ENCODE measurements around the gene UBL5.
A peak's percentile ranks its signal among the peaks of the same experiment; 100 is the strongest.
"Not testable (repeated sequence)": the region's sequence is repeated elsewhere in the genome, so short reads cannot be mapped to it uniquely, and the experiment has no call there.

Gene UBL5

DNA sequence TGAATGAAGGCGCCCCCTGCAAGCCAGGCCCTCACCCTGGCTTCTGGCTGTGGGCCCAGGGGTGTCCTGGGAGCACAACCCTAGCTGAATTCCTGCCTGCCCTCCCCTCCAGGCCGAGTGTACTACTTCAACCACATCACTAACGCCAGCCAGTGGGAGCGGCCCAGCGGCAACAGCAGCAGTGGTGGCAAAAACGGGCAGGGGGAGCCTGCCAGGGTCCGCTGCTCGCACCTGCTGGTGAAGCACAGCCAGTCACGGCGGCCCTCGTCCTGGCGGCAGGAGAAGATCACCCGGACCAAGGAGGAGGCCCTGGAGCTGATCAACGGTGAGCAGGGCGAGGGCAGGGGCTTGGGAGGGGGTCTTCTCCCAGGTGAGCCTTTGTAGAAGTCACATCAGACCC lies 10.6 kb downstream of the UBL5 start:
- Histone ChIP-seq H3K9ac (ENCODE audit: low read length) (no peak overlapping the region), H3K27me3 (ENCODE audit: control insufficient read depth, insufficient read depth, low read length) (no peaks in the 10 kb centered on the region), H3K4me1 (ENCODE audit: control insufficient read depth, insufficient read depth, low read length) (peaks cover 5% of the 10 kb centered on the region; the same call in 1 of the 2 replicates), H3K9me3 (ENCODE audit: control insufficient read depth, insufficient read depth, low read depth, low read length) (no peaks in the 10 kb centered on the region), H3K4me3 (ENCODE audit: low read depth, low read length) (no peak overlapping the region), H3K36me3 (ENCODE audit: control insufficient read depth, insufficient read depth, low read length) (peaks cover 51% of the 10 kb centered on the region), H3K27ac (ENCODE audit: low read depth, low read length) (no peak overlapping the region)

DNA sequence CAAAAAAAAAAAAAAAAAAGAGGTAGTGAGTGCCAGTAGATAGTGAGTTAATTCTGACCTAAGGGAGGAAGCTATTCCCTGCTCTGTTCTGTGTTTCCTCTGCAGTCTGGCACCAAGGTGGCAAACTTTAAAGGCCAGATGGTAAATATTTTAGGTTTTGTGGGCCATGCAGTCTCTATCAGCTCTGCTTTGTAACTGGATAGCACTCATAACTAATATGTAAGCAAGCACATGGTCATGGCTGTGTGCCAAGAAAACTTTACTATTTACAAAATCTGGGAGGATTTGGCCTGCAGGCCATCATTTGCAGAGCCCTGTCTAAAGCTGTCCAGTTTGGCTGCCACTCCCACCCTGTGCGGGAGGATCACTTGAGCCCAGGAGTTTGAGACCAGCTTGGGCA lies 11.7 kb downstream of the UBL5 start:
- H3K4me1 ChIP-seq (ENCODE audit: control insufficient read depth, insufficient read depth, low read length): peaks cover 5% of the 10 kb centered on the region; the same call in 1 of the 2 replicates
- no peaks in the 10 kb centered on the region for H3K9me3 ChIP-seq (ENCODE audit: control insufficient read depth, insufficient read depth, low read depth, low read length)
- H3K36me3 ChIP-seq (ENCODE audit: control insufficient read depth, insufficient read depth, low read length): peaks cover 59% of the 10 kb centered on the region
- H3K4me3 ChIP-seq (ENCODE audit: low read depth, low read length): no peak overlapping the region
- no peak overlapping the region for H3K9ac ChIP-seq (ENCODE audit: low read length)
- no peaks in the 10 kb centered on the region for H3K27me3 ChIP-seq (ENCODE audit: control insufficient read depth, insufficient read depth, low read length)
- H3K27ac ChIP-seq (ENCODE audit: low read depth, low read length): no peak overlapping the region

DNA sequence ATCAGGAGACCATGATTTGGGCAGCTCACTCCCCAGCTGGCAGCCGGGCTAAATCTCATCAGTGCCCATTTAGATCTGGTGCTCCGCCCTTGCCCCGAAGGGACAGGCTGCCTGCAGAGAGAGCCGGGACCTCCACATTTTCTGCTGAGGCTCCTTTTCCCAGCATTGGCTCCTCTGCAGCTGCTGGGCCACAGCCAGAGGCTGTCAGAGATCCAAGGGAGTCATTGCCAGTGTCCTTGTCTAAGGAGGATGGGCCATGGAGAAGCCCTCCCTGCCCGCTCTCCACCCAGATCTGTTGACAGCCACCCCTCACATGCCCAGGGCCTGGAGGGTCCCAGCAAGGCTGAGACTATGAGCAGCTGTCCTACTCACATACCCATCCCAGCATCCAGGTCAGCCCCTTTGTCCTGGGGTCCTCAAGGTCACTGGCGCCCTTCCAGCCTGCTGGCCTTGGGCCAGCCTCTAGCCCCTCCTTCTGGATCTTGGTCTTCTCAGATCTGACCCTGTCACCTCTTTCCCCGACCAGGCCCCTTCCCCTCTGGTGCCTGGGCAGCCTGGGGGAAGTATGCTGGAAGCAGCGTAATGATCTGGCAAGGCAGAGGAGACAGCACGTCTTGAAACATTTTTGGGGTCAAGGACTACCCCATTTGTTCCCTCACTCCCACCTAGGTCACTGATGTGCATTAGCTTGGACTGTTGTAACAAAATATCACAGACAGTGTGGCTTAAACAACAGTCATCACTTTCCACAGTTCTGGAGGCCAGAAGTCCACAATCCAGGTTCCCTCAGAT lies 15.3 kb downstream of the UBL5 start:
- no peak overlapping the region for H3K9ac ChIP-seq (ENCODE audit: low read length)
- no peak overlapping the region for H3K4me3 ChIP-seq (ENCODE audit: low read depth, low read length)
- H3K9me3 ChIP-seq (ENCODE audit: control insufficient read depth, insufficient read depth, low read depth, low read length): no peaks in the 10 kb centered on the region
- no peak overlapping the region for H3K27ac ChIP-seq (ENCODE audit: low read depth, low read length)
- no peaks in the 10 kb centered on the region for H3K27me3 ChIP-seq (ENCODE audit: control insufficient read depth, insufficient read depth, low read length)
- H3K36me3 ChIP-seq (ENCODE audit: control insufficient read depth, insufficient read depth, low read length): peaks cover 76% of the 10 kb centered on the region
- peaks cover 5% of the 10 kb centered on the region; the same call in 1 of the 2 replicates for H3K4me1 ChIP-seq (ENCODE audit: control insufficient read depth, insufficient read depth, low read length)

DNA sequence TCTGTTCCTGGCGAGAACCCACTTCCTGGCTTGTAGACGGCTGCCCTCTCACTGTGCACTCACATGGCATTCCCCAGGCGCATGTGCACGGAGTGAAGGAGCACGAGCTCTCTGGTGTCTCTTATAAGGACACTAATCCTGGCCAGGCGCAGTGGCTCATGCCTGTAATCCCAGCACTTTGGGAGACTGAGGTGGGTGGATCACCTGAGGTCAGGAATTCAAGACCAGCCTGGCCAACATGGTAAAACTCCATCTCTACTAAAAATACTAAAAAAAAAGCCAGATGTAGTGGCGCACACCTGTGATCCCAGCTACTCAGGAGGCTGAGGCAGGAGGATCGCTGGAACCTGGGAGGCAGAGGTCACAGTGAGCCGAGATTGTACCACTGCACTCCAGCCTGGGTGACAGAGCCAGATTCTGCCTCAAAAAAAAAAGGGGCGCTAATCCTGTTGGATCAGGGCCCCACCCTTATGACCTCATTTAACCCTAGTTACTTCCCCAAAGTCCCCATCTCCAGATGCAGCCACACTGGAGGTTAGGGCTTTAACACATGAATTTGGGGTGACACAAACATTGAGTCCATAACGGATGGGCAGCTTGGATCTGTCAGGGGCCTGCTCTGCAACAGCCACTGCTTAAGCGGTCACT lies 16.0 kb downstream of the UBL5 start:
- not testable (repeated sequence) for H3K9ac ChIP-seq (ENCODE audit: low read length); H3K27me3 ChIP-seq (ENCODE audit: control insufficient read depth, insufficient read depth, low read length); H3K27ac ChIP-seq (ENCODE audit: low read depth, low read length); H3K9me3 ChIP-seq (ENCODE audit: control insufficient read depth, insufficient read depth, low read depth, low read length); H3K4me1 ChIP-seq (ENCODE audit: control insufficient read depth, insufficient read depth, low read length); H3K4me3 ChIP-seq (ENCODE audit: low read depth, low read length)
- H3K36me3 ChIP-seq (ENCODE audit: control insufficient read depth, insufficient read depth, low read length): peaks cover 74% of the 10 kb centered on the region

DNA sequence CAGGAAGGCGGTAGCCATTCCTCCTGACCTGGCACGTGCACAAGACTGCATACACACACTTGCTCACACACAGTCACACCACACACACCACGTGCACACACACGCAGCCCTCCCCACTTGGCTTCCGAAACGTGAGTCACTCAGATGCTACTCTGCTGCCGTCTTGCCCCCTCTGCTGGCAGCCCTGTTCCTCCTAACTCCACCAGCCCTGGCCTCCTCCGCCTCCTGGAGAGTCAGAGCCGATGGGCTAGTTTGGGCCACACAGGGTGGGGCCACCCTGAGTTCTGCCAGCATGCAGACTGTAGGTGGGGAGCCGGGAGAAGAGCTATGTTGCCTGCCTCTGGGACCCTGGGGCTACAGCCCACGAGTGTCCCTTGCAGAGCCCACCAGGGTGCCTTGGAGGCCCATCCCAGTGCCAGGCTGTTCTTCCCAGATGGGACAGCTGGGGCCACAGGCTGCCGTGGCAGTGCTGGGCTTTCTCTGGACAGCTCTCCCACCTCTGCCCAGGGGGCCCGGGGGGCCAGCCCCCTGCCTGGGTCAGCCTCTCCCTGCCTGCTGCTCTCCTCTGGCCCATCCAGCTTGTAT lies 19.5 kb downstream of the UBL5 start:
- H3K36me3 ChIP-seq (ENCODE audit: control insufficient read depth, insufficient read depth, low read length): peaks cover 53% of the 10 kb centered on the region
- H3K27me3 ChIP-seq (ENCODE audit: control insufficient read depth, insufficient read depth, low read length): no peaks in the 10 kb centered on the region
- H3K27ac ChIP-seq (ENCODE audit: low read depth, low read length): no peak overlapping the region
- no peak overlapping the region for H3K9ac ChIP-seq (ENCODE audit: low read length)
- no peaks in the 10 kb centered on the region for H3K9me3 ChIP-seq (ENCODE audit: control insufficient read depth, insufficient read depth, low read depth, low read length)
- H3K4me1 ChIP-seq (ENCODE audit: control insufficient read depth, insufficient read depth, low read length): peaks cover 26% of the 10 kb centered on the region
- no peak overlapping the region for H3K4me3 ChIP-seq (ENCODE audit: low read depth, low read length)

DNA sequence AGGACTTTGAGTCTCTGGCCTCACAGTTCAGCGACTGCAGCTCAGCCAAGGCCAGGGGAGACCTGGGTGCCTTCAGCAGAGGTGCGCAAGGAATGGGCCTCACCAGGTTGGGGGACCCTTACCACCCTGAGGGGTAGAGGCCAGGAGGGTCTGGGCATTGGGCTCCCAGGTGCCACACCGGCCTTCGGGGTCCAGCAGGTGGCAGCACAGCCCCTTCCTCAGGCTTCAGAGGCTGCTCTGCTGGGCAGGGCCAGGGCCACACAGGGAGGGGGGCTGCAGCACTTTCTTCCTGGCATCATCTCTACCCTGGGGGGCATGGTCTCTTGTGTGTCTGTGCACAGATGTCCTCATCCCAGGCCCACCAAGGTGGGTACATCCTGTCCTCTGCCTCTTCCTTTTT lies 20.3 kb downstream of the UBL5 start:
- Histone ChIP-seq H3K27ac (ENCODE audit: low read depth, low read length) (no peak overlapping the region), H3K9me3 (ENCODE audit: control insufficient read depth, insufficient read depth, low read depth, low read length) (no peaks in the 10 kb centered on the region), H3K9ac (ENCODE audit: low read length) (no peak overlapping the region), H3K27me3 (ENCODE audit: control insufficient read depth, insufficient read depth, low read length) (no peaks in the 10 kb centered on the region), H3K36me3 (ENCODE audit: control insufficient read depth, insufficient read depth, low read length) (peaks cover 44% of the 10 kb centered on the region), H3K4me1 (ENCODE audit: control insufficient read depth, insufficient read depth, low read length) (peaks cover 26% of the 10 kb centered on the region), H3K4me3 (ENCODE audit: low read depth, low read length) (no peak overlapping the region)

DNA sequence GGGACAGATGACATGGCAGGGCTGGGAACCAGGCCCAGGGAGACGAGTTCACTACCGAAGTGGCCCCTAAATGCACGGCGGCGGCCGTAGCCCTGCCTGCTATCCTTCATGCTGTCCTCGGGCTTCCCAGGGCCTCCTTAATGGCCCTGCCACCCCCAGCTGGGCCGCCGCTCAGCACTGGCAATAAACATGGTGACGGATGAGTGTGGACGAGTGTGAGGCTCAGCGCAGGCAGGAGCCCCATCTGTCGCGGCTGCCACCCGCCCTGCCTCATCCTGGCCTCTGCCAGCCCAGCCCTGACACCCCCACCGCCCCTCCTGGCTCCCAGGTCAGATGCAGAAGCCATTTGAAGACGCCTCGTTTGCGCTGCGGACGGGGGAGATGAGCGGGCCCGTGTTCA lies 21.0 kb downstream of the UBL5 start:
- no peaks in the 10 kb centered on the region for H3K9me3 ChIP-seq (ENCODE audit: control insufficient read depth, insufficient read depth, low read depth, low read length)
- H3K4me1 ChIP-seq (ENCODE audit: control insufficient read depth, insufficient read depth, low read length): peaks cover 26% of the 10 kb centered on the region
- no peak overlapping the region for H3K4me3 ChIP-seq (ENCODE audit: low read depth, low read length)
- H3K36me3 ChIP-seq (ENCODE audit: control insufficient read depth, insufficient read depth, low read length): peaks cover 40% of the 10 kb centered on the region
- H3K27ac ChIP-seq (ENCODE audit: low read depth, low read length): no peak overlapping the region
- no peaks in the 10 kb centered on the region for H3K27me3 ChIP-seq (ENCODE audit: control insufficient read depth, insufficient read depth, low read length)
- no peak overlapping the region for H3K9ac ChIP-seq (ENCODE audit: low read length)

DNA sequence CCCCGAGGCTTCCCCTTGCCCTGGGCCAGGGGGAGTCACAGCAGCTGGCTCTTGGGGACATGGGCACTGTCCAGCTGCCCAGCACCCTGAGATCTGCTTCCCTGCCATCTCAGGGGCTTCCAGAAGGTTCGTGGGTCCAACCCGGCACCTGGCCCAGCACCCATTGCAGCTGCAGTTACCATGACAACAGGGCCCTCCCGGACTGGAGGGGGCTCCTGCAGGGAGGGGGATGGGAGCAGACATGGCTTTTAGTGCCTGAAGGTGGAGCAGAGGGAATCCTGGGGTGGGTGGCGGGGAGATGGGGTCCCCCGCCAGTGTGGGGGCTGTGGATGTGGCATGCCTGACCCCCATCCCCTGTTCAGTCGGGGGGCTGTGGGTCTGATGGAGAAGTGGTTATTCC lies 22.1 kb downstream of the UBL5 start:
- Histone ChIP-seq H3K27ac (ENCODE audit: low read depth, low read length) (no peak overlapping the region), H3K9ac (ENCODE audit: low read length) (no peak overlapping the region), H3K4me1 (ENCODE audit: control insufficient read depth, insufficient read depth, low read length) (peaks cover 26% of the 10 kb centered on the region), H3K4me3 (ENCODE audit: low read depth, low read length) (no peak overlapping the region), H3K27me3 (ENCODE audit: control insufficient read depth, insufficient read depth, low read length) (no peaks in the 10 kb centered on the region), H3K36me3 (ENCODE audit: control insufficient read depth, insufficient read depth, low read length) (peaks cover 38% of the 10 kb centered on the region), H3K9me3 (ENCODE audit: control insufficient read depth, insufficient read depth, low read depth, low read length) (no peaks in the 10 kb centered on the region)

DNA sequence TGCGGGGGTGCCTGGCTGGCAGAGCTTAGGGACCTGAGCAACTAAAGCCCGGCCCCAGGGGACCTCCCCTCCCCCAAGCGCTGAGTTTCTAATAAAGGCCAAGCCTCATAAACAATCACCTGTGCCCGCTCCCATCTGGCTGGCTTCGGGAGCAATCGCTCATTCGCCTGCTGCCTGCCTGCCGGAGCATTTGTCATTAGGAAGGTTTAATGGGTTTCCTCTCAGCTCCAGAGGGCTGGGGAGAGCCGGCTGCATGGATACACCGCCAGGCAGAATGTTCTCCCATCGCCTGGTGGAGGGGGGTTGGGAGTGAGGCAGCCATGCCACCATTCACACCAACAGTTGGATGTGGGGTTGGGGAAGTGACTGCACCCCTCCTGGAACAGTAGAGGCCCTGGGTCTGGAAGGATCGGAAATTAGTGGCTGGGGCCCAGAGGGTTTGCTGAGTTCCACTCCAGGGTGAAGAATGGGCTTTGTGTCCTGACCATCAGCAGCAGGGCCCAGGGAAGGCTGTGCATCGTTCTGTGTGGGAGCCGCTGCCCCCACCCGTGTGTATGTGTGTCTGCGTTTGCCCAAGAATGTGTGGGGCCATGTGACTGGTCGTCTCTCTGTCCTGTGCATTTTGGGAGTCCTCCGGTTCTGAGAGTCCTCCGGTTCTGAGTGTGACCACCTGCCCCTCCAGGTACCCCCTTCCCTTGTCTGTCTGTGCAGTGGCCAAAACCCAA lies 22.7 kb downstream of the UBL5 start:
- H3K27me3 ChIP-seq (ENCODE audit: control insufficient read depth, insufficient read depth, low read length): no peaks in the 10 kb centered on the region
- no peak overlapping the region for H3K27ac ChIP-seq (ENCODE audit: low read depth, low read length)
- H3K36me3 ChIP-seq (ENCODE audit: control insufficient read depth, insufficient read depth, low read length): peaks cover 34% of the 10 kb centered on the region
- H3K9ac ChIP-seq (ENCODE audit: low read length): peak overlapping the region; percentile 17
- H3K9me3 ChIP-seq (ENCODE audit: control insufficient read depth, insufficient read depth, low read depth, low read length): no peaks in the 10 kb centered on the region
- H3K4me3 ChIP-seq (ENCODE audit: low read depth, low read length): no peak overlapping the region
- peaks cover 26% of the 10 kb centered on the region for H3K4me1 ChIP-seq (ENCODE audit: control insufficient read depth, insufficient read depth, low read length)

DNA sequence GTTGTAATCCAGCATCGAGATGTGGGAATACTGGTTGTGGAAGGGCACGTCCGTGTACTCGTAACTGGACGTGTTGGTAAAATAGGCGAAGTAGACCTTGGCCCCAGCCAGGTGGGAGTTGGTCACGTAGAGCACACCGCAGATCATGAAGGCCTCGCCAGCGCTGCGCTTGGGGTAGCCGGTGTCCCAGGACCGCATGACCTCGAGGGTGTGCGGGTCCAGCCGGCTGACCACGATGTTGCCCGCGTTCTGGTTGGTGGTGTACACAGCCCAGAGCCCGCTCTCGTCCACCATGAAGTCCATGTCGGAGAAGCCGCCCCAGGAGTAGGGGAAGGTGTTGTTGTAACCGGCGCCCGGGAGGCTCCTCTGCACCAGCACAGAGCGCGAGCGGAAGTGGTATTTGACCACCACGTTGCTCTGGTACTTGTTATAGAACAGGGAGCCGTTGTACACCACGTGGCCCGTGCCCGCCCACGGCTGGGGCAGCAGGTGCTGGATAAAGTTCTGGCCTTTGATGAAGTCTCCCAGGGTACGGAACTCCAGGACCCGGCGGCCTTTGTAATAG lies 26.6 kb downstream of the UBL5 start:
- Histone ChIP-seq H3K36me3 (ENCODE audit: control insufficient read depth, insufficient read depth, low read length) (peaks cover 31% of the 10 kb centered on the region), H3K4me3 (ENCODE audit: low read depth, low read length) (no peak overlapping the region), H3K27me3 (ENCODE audit: control insufficient read depth, insufficient read depth, low read length) (no peaks in the 10 kb centered on the region), H3K9ac (ENCODE audit: low read length) (no peak overlapping the region), H3K9me3 (ENCODE audit: control insufficient read depth, insufficient read depth, low read depth, low read length) (no peaks in the 10 kb centered on the region), H3K27ac (ENCODE audit: low read depth, low read length) (no peak overlapping the region), H3K4me1 (ENCODE audit: control insufficient read depth, insufficient read depth, low read length) (peaks cover 13% of the 10 kb centered on the region)

Measured in HUES6 (cell line).